Measurements from ENCODE around the gene PEX5L. TPM values are rescaled to one million over a fixed set of nuclear protein-coding genes. Genes with fewer than 3 reads are reported as not detected.
"Not testable (repeated sequence)": the region's sequence is repeated elsewhere in the genome, so short reads cannot be mapped to it uniquely, and the experiment has no call there.

The PEX5L gene
- total RNA-seq, 1 donor from 2014 or later = 0.05 TPM

DNA sequence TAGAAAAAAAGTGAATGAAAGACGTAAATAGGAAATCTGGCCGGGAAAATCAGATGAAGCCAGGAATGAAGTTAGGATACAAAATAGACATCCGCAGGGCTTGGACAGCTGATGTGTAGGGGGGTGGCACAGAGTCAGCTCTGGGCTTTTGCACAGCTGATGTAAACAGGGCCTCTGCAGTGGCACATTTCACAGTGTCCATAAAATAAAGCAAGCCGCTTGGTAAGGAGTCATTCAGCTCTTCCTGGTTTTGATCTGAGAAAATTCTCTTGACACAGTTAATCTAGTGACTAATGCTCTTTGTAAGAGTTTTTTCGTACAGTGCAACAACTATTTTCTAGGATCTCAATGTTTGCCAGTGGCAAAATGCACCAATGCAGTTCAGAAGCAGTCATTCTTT, 230.6 kb downstream of the PEX5L start:
- H3K4me3 Mint-ChIP-seq (ENCODE audit: low read depth) = no peak overlapping the region
- peaks cover 10% of the 10 kb centered on the region for H3K27me3 Mint-ChIP-seq (ENCODE audit: low read depth)
- H3K9me3 Mint-ChIP-seq = no peaks in the 10 kb centered on the region
- intact Hi-C loops (cut with micrococcal nuclease) = no loop called here
- no peak for DNase-seq (ENCODE audit: low spot score)
- H3K36me3 Mint-ChIP-seq (ENCODE audit: low read depth) = no peaks in the 10 kb centered on the region
- no peak overlapping the region for H3K27ac Mint-ChIP-seq
- H3K4me1 Mint-ChIP-seq (ENCODE audit: low read depth) = no peaks in the 10 kb centered on the region

DNA sequence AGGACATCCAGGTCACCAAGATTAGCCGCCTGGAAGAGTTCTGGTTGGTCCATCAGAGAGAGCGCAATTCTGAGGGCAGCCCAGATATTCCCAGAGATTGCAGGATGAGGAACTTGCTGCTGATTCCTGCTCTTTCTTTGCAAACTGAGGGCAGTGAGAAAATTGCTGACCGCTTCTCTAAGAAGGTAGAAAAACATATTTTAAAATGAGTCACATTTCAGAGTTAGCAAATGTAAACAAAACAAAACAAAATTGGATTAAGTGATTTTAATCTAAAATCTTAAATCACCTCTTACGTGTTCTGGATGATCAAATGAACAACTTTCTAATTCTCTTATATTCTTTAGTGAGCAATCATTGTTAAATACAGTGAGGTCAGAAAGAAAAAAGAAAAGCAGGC, 234.9 kb downstream of the PEX5L start:
- intact Hi-C loops (cut with micrococcal nuclease) = no loop called here
- peaks cover 11% of the 10 kb centered on the region for H3K27me3 Mint-ChIP-seq (ENCODE audit: low read depth)
- no peak overlapping the region for H3K27ac Mint-ChIP-seq
- H3K9me3 Mint-ChIP-seq = no peaks in the 10 kb centered on the region
- DNase-seq (ENCODE audit: low spot score) = no peak
- no peaks in the 10 kb centered on the region for H3K4me1 Mint-ChIP-seq (ENCODE audit: low read depth)
- H3K36me3 Mint-ChIP-seq (ENCODE audit: low read depth) = no peaks in the 10 kb centered on the region
- H3K4me3 Mint-ChIP-seq (ENCODE audit: low read depth) = no peak overlapping the region

DNA sequence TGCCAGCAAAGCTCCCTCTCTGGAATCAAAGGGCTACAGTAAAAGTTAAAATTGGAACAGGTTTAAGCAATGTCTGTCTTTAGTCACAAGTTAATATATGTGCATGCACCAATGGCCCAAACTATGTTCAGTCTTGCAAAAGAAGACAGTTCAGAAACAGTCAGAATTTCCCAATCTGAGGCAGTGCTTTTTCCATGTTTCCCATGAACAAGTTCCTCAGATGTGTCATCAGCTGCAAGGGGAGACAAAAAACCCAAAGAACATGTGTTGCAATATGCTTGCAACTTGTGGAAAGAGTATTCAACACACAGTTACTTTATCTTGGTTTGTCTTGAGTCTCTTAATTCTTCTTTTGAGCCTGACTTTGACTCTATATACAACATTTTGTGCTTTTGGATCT, 235.5 kb downstream of the PEX5L start:
- intact Hi-C loops (cut with micrococcal nuclease) = no loop called here

DNA sequence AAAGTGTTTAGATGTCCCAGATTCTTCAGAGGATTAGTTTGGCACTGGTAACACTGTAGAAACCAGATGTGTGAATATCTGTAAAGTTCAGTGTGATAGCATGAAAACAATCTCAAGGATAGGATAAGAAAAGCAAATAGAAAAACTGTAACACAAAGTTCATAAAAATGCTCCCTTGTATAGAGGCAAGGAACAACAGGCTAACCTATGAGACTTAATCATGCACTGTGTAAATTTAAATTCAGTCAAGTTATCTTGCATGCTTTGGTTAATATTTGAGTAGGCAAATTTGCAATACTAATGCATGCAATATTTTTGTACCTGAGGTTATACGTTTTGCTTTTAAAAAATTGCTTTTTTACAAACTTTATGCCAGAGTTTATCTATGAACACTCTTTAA, 239.5 kb downstream of the PEX5L start:
- no peaks in the 10 kb centered on the region for H3K36me3 Mint-ChIP-seq (ENCODE audit: low read depth)
- no peak for DNase-seq (ENCODE audit: low spot score)
- intact Hi-C loops (cut with micrococcal nuclease) = no loop called here
- H3K4me3 Mint-ChIP-seq (ENCODE audit: low read depth) = no peak overlapping the region
- peaks cover 1% of the 10 kb centered on the region for H3K4me1 Mint-ChIP-seq (ENCODE audit: low read depth)
- no peak overlapping the region for H3K27ac Mint-ChIP-seq
- H3K9me3 Mint-ChIP-seq = no peaks in the 10 kb centered on the region
- H3K27me3 Mint-ChIP-seq (ENCODE audit: low read depth) = peaks cover 3% of the 10 kb centered on the region

More for the DNA sequence above, 235.5 kb downstream of the PEX5L start:
- Mint-ChIP-seq H3K9me3 (no peaks in the 10 kb centered on the region), H3K4me3 (ENCODE audit: low read depth) (no peak overlapping the region), H3K4me1 (ENCODE audit: low read depth) (no peaks in the 10 kb centered on the region), H3K27ac (no peak overlapping the region), H3K27me3 (ENCODE audit: low read depth) (peaks cover 11% of the 10 kb centered on the region), H3K36me3 (ENCODE audit: low read depth) (no peaks in the 10 kb centered on the region)
- DNase-seq (ENCODE audit: low spot score) = no peak

DNA sequence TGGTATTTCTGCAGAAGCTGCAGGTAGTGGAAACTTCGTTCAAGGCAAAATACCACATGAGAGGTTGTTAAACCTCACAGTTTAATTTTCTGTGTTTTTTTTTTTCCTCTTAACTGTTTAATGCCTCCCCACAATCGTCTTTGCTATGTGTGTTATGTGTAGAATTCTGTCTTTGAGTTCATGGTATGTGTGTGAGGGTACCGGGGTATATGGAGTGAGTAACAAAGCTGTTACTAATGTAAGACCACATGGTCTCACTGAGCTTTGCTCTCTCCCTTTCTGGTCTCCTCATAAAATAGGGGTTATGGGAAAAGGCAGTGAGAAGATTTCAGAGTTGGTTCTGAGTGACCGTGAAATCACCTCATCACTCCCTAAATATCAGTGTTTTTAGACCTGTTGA, 240.3 kb downstream of the PEX5L start:
- peaks cover 1% of the 10 kb centered on the region for H3K4me1 Mint-ChIP-seq (ENCODE audit: low read depth)
- peaks cover 3% of the 10 kb centered on the region for H3K27me3 Mint-ChIP-seq (ENCODE audit: low read depth)
- no peaks in the 10 kb centered on the region for H3K36me3 Mint-ChIP-seq (ENCODE audit: low read depth)
- DNase-seq (ENCODE audit: low spot score) = no peak
- H3K9me3 Mint-ChIP-seq = no peaks in the 10 kb centered on the region
- H3K4me3 Mint-ChIP-seq (ENCODE audit: low read depth) = no peak overlapping the region
- intact Hi-C loops (cut with micrococcal nuclease) = no loop called here
- H3K27ac Mint-ChIP-seq = no peak overlapping the region

DNA sequence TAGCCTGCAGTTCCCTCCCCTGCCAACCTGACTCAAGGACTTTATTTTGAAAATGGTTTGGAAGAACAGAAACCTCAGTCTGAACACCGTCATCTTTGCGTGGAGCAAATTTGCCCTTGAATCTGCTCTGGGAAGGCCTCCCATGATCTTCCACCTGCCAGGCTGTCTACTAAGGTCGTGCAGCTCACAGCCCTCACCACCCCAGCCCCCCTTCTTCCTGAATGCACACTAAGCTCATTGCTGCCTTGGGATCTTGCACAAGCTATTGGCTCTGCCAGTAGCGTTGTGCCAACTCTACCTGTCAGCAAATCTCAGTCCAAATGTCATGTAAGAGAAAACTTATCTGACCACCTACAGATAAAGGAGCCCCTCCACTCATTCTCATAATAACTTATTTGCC, 242.4 kb downstream of the PEX5L start:
- H3K9me3 Mint-ChIP-seq = no peaks in the 10 kb centered on the region
- no peak overlapping the region for H3K27ac Mint-ChIP-seq
- no peaks in the 10 kb centered on the region for H3K36me3 Mint-ChIP-seq (ENCODE audit: low read depth)
- intact Hi-C loops (cut with micrococcal nuclease) = no loop called here
- no peak overlapping the region for H3K4me3 Mint-ChIP-seq (ENCODE audit: low read depth)
- H3K4me1 Mint-ChIP-seq (ENCODE audit: low read depth) = peaks cover 1% of the 10 kb centered on the region
- no peak for DNase-seq (ENCODE audit: low spot score)
- peaks cover 2% of the 10 kb centered on the region for H3K27me3 Mint-ChIP-seq (ENCODE audit: low read depth)

DNA sequence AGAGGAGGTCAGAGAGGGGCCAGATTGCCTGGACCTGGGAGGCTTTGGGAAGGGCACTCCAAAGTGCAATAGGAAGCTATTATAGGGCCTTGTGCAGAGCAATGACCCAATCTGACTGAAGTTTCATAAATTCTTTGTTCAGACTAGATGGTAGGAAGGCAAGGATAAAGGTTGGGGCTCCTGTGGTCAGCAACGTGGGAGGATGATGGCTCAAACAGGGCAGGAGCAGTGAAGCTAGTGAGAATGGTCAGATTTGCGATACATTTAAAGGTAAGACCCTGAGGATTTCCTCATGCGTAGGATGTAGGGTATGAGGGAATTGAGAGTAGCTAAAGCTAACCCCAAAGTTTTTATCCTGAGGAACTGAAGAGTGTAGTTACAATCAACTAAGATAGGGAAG, 244.9 kb downstream of the PEX5L start:
- Mint-ChIP-seq H3K4me1 (ENCODE audit: low read depth) (peaks cover 1% of the 10 kb centered on the region), H3K27me3 (ENCODE audit: low read depth) (peaks cover 2% of the 10 kb centered on the region), H3K4me3 (ENCODE audit: low read depth) (no peak overlapping the region), H3K36me3 (ENCODE audit: low read depth) (no peaks in the 10 kb centered on the region), H3K9me3 (no peaks in the 10 kb centered on the region), H3K27ac (no peak overlapping the region)
- no peak for DNase-seq (ENCODE audit: low spot score)
- intact Hi-C loops (cut with micrococcal nuclease) = no loop called here

DNA sequence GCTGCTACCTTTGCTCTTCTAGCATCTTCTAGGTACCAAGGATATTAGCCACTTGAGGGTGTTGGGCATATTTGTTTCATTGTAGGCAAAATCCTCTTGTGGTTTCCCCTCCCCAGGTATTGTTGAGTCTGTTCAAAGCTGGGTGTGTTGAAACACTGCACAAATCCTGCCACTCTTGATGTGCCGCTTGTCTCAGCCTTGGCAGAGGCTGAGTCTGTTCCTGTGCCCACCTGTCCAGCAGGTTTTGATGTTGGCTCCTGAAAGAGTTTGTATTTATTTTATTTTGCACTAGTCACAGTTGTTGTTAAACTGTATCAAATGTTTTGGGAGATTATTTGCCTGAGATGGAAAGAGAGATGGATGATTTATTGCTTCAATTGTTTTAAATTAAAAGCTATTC, 247.7 kb downstream of the PEX5L start:
- no peaks in the 10 kb centered on the region for H3K27me3 Mint-ChIP-seq (ENCODE audit: low read depth)
- no peak overlapping the region for H3K27ac Mint-ChIP-seq
- H3K4me1 Mint-ChIP-seq (ENCODE audit: low read depth) = no peaks in the 10 kb centered on the region
- no peak overlapping the region for H3K4me3 Mint-ChIP-seq (ENCODE audit: low read depth)
- no peaks in the 10 kb centered on the region for H3K36me3 Mint-ChIP-seq (ENCODE audit: low read depth)
- no peak for DNase-seq (ENCODE audit: low spot score)
- H3K9me3 Mint-ChIP-seq = no peaks in the 10 kb centered on the region
- intact Hi-C loops (cut with micrococcal nuclease) = no loop called here

DNA sequence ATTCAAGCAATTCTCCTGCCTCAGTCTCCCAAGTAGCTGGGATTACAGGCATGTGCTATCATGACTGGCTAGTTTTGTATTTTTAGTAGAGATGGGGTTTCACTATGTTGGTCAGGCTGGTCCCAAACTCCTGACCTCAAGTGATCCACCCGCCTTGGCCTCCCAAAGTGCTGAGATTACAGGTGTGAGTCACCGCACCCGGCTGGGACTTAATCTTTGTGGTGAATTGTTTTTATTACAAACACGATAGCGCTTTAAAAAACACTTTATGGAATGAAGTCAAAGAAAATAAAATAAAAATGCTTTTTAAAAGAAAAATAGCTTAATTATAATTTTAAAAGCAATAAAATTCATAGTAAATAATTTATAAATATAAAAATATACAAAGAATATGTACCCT, 253.9 kb downstream of the PEX5L start:
- H3K27ac Mint-ChIP-seq; intact Hi-C loops (cut with micrococcal nuclease); H3K27me3 Mint-ChIP-seq (ENCODE audit: low read depth); H3K4me3 Mint-ChIP-seq (ENCODE audit: low read depth); H3K4me1 Mint-ChIP-seq (ENCODE audit: low read depth); DNase-seq (ENCODE audit: low spot score); H3K9me3 Mint-ChIP-seq: not testable (repeated sequence)
- peaks cover 12% of the 10 kb centered on the region for H3K36me3 Mint-ChIP-seq (ENCODE audit: low read depth)

DNA sequence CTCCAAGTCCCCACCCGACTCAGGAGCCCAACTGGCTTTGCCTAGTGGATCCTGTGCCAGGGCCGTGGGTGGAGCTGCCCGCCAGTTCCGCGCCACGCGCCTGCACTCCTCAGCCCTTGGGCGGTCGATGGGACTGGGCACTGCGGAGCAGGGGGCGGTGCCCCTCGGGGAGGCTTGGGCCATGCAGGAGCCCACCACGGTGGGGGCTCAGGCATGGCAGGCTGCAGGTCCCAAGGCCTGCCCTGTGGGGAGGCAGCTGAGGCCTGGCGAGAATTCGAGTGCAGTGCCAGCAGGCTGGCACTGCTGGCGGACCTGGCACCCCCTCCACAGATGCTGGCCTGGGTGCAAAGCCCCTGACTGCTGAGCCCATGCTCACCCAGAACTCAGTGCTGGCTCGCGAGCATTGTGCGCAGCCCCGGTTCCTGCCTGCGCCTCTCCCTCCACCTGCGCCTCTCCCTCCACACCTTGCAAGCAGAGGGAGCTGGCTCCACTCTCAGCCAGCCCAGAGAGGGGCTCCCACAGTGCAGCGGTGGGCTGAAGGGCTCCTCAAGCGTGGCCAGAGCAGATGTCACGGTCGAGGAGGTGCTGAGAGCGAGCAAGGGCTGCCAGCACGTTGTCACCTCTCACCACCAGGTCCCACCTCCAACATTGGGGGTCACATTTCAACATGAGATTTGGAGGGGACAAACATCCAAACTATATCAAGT, 261.2 kb downstream of the PEX5L start:
- no peaks in the 10 kb centered on the region for H3K4me1 Mint-ChIP-seq (ENCODE audit: low read depth)
- no peaks in the 10 kb centered on the region for H3K27me3 Mint-ChIP-seq (ENCODE audit: low read depth)
- H3K36me3 Mint-ChIP-seq (ENCODE audit: low read depth) = peaks cover 27% of the 10 kb centered on the region
- no peak overlapping the region for H3K27ac Mint-ChIP-seq
- no peak overlapping the region for H3K4me3 Mint-ChIP-seq (ENCODE audit: low read depth)
- DNase-seq (ENCODE audit: low spot score) = no peak
- intact Hi-C loops (cut with micrococcal nuclease) = no loop called here
- no peaks in the 10 kb centered on the region for H3K9me3 Mint-ChIP-seq

DNA sequence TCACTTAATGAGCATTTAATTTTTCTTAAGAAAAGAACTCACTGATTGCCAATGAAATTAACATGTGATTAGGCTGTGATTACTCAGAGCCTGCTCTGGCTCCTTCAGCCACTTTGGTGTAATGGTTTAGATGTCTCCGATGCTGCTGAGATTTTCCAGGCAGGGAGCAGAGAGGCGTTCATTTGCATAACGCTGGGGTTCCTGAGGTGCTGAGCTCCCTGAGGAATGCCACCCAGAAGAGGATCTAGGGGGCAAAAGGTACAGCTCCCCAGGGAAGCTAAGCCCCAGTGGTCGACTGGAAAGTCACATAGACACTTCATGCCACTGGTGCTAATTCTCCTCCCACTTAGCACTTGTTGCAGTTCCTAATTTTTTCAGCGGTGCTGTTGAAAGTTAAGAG, 264.4 kb downstream of the PEX5L start:
- DNase-seq (ENCODE audit: low spot score) = no peak
- no peaks in the 10 kb centered on the region for H3K9me3 Mint-ChIP-seq
- intact Hi-C loops (cut with micrococcal nuclease) = no loop called here
- peaks cover 24% of the 10 kb centered on the region for H3K36me3 Mint-ChIP-seq (ENCODE audit: low read depth)
- H3K27ac Mint-ChIP-seq = no peak overlapping the region
- no peaks in the 10 kb centered on the region for H3K27me3 Mint-ChIP-seq (ENCODE audit: low read depth)
- H3K4me3 Mint-ChIP-seq (ENCODE audit: low read depth) = no peak overlapping the region
- H3K4me1 Mint-ChIP-seq (ENCODE audit: low read depth) = peaks cover 2% of the 10 kb centered on the region

DNA sequence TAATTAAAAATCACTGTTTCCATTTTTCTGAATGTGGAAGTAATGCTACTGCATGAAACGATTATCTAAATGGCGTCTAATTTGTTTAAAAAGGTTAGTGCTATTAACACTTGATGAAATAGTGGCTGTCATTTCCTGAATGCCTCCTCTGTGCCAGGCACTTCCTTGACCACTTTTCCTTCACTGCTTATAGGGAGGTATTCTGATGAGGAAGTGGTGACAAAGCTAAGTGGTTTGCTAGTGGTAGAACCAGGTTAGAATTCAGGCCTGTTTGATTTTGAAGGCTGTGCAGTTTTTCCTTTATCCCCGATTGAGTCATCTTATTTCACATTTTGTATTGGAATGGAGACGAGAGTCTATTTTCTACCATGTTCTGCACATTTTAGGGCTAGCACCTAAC, 264.9 kb downstream of the PEX5L start:
- no peak for DNase-seq (ENCODE audit: low spot score)
- Mint-ChIP-seq H3K27me3 (ENCODE audit: low read depth) (no peaks in the 10 kb centered on the region), H3K4me3 (ENCODE audit: low read depth) (no peak overlapping the region), H3K36me3 (ENCODE audit: low read depth) (peaks cover 27% of the 10 kb centered on the region), H3K9me3 (no peaks in the 10 kb centered on the region), H3K4me1 (ENCODE audit: low read depth) (peaks cover 2% of the 10 kb centered on the region), H3K27ac (no peak overlapping the region)
- intact Hi-C loops (cut with micrococcal nuclease) = no loop called here

DNA sequence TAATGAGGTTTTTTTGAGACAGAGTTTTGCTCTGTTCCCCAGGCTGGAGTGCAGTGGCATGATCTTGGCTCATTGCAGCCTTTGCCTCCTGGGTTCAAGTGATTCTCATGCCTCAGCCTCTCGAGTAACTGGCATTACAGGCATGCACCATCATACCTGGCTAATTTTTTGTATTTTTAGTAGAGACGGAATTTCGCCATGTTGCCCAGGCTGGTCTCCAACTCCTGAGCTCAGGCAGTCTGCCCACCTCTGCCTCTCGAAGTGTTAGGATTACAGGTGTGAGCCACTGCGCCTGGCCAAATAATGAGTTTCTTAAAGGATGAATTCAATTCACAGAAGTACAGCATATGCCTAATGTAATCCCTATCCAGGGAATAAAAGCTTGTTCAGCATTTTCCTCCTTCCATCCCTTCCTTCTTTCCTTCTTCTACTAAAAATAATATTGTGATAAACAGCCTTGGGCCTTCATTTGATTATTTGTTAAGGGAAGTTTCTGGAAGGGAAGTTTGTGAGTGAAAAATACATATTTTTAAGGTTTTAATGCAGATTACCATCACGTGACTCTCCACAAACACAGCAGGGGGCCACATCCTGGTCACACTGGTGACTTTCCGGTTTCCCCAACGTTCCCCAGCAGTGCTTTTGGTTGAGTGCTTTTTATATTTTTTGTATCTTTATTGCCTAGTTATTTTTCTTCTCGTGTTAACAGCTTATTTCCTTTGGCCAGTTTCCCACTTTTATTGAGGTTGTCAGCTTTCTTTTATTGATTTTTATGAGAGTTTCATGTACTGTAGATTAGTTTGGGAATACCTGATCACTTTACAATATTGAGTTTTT, 267.1 kb downstream of the PEX5L start:
- intact Hi-C loops (cut with micrococcal nuclease) = no loop called here
- Mint-ChIP-seq H3K36me3 (ENCODE audit: low read depth) (peaks cover 32% of the 10 kb centered on the region), H3K27ac (no peak overlapping the region), H3K4me3 (ENCODE audit: low read depth) (no peak overlapping the region), H3K27me3 (ENCODE audit: low read depth) (no peaks in the 10 kb centered on the region), H3K4me1 (ENCODE audit: low read depth) (peaks cover 2% of the 10 kb centered on the region), H3K9me3 (no peaks in the 10 kb centered on the region)
- DNase-seq (ENCODE audit: low spot score) = no peak
